A673 (cell line): Measurements from ENCODE around the gene TSC2. TPM values are rescaled to one million over a fixed set of nuclear protein-coding genes. Genes with fewer than 3 reads are reported as not detected.

ENCODE experiments used
- BruUV-seq: library from RNA; stranded (reverse); fragments of 400-500 nt; replicated peaks from 2 replicates; lab custom pipeline; 2021; lab: Mats Ljungman, UMichigan
- CTCF ChIA-PET: fragments of 300-600 bp; sonication (Branson Sonifier 250); formaldehyde crosslinking; loops from one replicate; lab custom pipeline; 2022; ENCODE audit warnings: antibody characterized with exemption; lab: Charles Lee
- POLR2A ChIA-PET: fragments of 300-600 bp; sonication (Branson Sonifier 250); formaldehyde crosslinking; loops from one replicate; lab custom pipeline; 2022; ENCODE audit warnings: antibody characterized with exemption; ENCODE audit not compliant: low non-redundant PET; lab: Charles Lee
- DNase-seq: peaks from one replicate; pipeline ENCODE4 v3.0.0-alpha.2; 2015; ENCODE audit warnings: low spot score
- H3K27ac ChIP-seq: fragments of 200-600 bp; sonication (generic); 2 replicates; pipeline ENCODE4 v1.5.1; 2016; ENCODE audit warnings: mixed run types, low read depth, mild to moderate bottlenecking, mixed read lengths, antibody characterized with exemption, low read length; ENCODE audit not compliant: poor library complexity, severe bottlenecking
- H3K27me3 ChIP-seq: fragments of 200-600 bp; sonication (generic); replicated peaks from 2 replicates; pipeline ENCODE4 v1.6.1; 2017; ENCODE audit warnings: mixed run types, low read depth, mild to moderate bottlenecking, mixed read lengths, antibody characterized with exemption, low read length; ENCODE audit not compliant: insufficient read depth, poor library complexity
- H3K36me3 ChIP-seq: fragments of 200-600 bp; sonication (generic); 2 replicates; pipeline ENCODE4 v1.6.1; 2016; ENCODE audit warnings: mixed run types, mild to moderate bottlenecking, mixed read lengths, antibody characterized with exemption, low read length; ENCODE audit not compliant: insufficient read depth, poor library complexity, severe bottlenecking
- H3K4me1 ChIP-seq: fragments of 200-600 bp; sonication (generic); 2 replicates; pipeline ENCODE4 v1.6.1; 2017; ENCODE audit warnings: mixed run types, mild to moderate bottlenecking, mixed read lengths, antibody characterized with exemption, low read length; ENCODE audit not compliant: insufficient read depth, poor library complexity, severe bottlenecking
- H3K4me3 ChIP-seq: fragments of 200-600 bp; sonication (generic); 2 replicates; pipeline ENCODE4 v1.5.1; 2016; ENCODE audit warnings: low read depth, mixed run types, mild to moderate bottlenecking, mixed read lengths, low read length; ENCODE audit not compliant: poor library complexity, severe bottlenecking
- H3K9me3 ChIP-seq: fragments of 200-600 bp; sonication (generic); 2 replicates; pipeline ENCODE4 v1.6.1; 2016; ENCODE audit warnings: mixed run types, low read depth, mild to moderate bottlenecking, mixed read lengths, antibody characterized with exemption, low read length; ENCODE audit not compliant: poor library complexity, severe bottlenecking
- EZH2 ChIP-seq: fragments of 200-600 bp; sonication (generic); IDR thresholded peaks from 2 replicates; pipeline ENCODE4 v1.6.1; 2017; ENCODE audit warnings: borderline replicate concordance, low read depth, mild to moderate bottlenecking, mixed read lengths, antibody characterized with exemption, low read length; ENCODE audit not compliant: poor library complexity, severe bottlenecking
- intact Hi-C: fragments of 100-400 bp; cut with micrococcal nuclease; formaldehyde crosslinking; loops from one replicate; pipeline ENCODE4 v1.10.0; 2022; ENCODE audit not compliant: unreplicated experiment
- total RNA-seq: library from RNA; stranded (reverse); gene quantifications from 2 replicates; pipeline ENCODE4 v1.2.3, GENCODE V29; 2021
- TF ChIP-seq, protein P1 (sequence below): fragments of 300-800, 200-600 bp; sonication (generic); conservative IDR thresholded peaks from 2 replicates; pipeline ENCODE4 v1.5.1; 2017; ENCODE audit warnings: low read depth, mild to moderate bottlenecking, antibody characterized with exemption, low read length, moderate library complexity, mixed read lengths

Gene TSC2
- total RNA-seq, 1 experiment from 2014 or later, result 125 TPM

DNA sequence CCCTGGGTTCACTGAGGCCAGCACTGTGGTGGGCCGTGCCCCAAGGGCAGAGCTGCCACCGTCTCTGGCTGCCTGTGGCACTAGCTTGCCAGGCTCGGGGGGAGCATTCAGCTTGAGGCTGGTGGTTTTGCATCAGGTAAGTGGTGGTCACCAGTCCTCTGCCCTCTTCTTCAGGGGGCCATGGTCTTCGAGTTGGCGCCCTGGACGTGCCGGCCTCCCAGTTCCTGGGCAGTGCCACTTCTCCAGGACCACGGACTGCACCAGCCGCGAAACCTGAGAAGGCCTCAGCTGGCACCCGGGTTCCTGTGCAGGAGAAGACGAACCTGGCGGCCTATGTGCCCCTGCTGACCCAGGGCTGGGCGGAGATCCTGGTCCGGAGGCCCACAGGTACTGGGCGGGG, 32.2 kb downstream of the TSC2 start:
- no peaks in the 10 kb centered on the region for H3K9me3 ChIP-seq
- DNase-seq, result no peak
- H3K36me3 ChIP-seq, result peaks cover 7% of the 10 kb centered on the region
- no peaks in the 10 kb centered on the region for H3K27me3 ChIP-seq
- no peak overlapping the region for H3K4me3 ChIP-seq
- CTCF ChIA-PET, result no interaction called here
- no peak overlapping the region for H3K27ac ChIP-seq
- POLR2A ChIA-PET, result no interaction called here
- no peaks in the 10 kb centered on the region for H3K4me1 ChIP-seq
- TF ChIP-seq EZH2, result no peak
- TF ChIP-seq, protein P1, sequence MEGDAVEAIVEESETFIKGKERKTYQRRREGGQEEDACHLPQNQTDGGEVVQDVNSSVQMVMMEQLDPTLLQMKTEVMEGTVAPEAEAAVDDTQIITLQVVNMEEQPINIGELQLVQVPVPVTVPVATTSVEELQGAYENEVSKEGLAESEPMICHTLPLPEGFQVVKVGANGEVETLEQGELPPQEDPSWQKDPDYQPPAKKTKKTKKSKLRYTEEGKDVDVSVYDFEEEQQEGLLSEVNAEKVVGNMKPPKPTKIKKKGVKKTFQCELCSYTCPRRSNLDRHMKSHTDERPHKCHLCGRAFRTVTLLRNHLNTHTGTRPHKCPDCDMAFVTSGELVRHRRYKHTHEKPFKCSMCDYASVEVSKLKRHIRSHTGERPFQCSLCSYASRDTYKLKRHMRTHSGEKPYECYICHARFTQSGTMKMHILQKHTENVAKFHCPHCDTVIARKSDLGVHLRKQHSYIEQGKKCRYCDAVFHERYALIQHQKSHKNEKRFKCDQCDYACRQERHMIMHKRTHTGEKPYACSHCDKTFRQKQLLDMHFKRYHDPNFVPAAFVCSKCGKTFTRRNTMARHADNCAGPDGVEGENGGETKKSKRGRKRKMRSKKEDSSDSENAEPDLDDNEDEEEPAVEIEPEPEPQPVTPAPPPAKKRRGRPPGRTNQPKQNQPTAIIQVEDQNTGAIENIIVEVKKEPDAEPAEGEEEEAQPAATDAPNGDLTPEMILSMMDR, result no peak
- no TSS peak for BruUV-seq
- intact Hi-C loops, result no loop called here

DNA sequence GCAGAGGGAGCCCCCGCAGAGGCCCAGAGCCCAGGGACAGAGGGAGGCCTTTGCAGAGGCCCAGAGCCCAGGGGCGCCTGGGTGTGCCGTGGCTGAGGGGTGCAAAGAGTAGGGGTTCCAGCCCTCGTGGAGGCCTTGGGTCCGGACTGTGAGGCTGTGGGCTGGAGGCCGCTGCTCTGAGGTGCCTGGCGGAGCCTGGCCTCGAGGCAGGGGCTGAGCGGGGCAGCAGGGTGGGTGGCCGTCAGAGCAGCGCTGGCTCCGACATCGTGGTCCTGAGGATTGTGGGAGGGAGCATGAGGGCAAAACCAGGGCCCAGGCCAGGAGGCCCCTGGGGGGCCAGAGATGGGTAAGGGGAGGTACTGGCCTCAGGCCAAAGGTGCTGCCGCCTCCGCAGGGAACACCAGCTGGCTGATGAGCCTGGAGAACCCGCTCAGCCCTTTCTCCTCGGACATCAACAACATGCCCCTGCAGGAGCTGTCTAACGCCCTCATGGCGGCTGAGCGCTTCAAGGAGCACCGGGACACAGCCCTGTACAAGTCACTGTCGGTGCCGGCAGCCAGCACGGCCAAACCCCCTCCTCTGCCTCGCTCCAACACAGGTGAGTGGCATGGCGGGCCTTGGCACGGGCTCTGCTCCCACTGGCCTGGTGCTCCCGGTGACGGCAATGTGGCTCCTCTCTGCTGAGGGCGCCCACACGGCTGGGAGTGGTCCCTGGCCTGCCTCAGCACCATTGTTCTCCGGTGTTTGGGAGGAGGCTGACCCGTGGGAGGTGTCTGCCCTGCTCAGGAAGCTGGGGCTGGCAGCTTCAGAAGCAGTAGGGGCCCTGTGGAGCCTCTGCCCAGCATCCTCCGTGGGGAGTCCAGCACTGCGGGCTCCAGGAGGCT, 33.7 kb downstream of the TSC2 start:
- Histone ChIP-seq H3K4me3 (no peak overlapping the region), H3K27ac (no peak overlapping the region), H3K4me1 (no peaks in the 10 kb centered on the region), H3K9me3 (no peaks in the 10 kb centered on the region), H3K27me3 (no peaks in the 10 kb centered on the region), H3K36me3 (peaks cover 7% of the 10 kb centered on the region)
- BruUV-seq, result no TSS peak
- ChIA-PET CTCF (no interaction called here), POLR2A (no interaction called here)
- DNase-seq, result no peak
- TF ChIP-seq EZH2, result no peak
- TF ChIP-seq, protein P1, result no peak
- intact Hi-C loops, result no loop called here

DNA sequence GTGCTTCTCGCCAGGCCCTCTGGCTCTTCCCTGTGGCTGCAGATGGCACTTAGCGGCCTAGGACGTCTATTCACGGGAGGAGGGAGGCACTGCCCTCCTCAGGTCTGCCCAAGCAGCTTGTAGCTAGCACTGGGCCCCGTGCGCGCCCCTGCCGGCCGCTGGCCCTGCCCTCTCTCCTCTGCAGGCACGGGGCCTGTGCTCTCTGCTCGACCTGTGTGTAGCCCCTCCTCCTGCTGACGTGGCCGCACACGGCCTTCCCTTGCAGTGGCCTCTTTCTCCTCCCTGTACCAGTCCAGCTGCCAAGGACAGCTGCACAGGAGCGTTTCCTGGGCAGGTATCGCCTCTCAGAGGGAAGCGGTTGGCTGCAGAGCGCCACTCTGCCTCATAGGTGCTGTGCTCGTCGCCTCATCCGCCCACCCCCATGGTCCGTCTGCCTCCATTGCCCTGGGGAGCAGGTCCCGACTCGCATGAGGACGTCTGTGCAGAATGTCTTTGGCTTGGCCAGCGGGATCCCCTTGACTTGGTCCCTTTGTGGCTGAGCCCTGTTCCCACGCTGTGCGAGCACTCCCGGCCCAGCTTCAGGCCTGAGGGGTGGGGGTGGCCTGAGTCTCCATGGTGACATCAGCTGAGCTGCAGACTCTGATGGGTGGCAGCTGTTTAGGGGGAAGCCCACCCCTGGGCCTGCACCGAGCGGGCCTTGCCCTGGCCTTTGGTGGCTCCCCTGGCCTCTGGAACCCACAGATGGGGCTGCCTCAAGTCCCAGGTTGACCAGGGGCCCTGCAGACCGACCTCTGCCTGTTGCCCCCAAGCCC, 34.6 kb downstream of the TSC2 start:
- peaks cover 12% of the 10 kb centered on the region for H3K36me3 ChIP-seq
- no peaks in the 10 kb centered on the region for H3K9me3 ChIP-seq
- no peak for DNase-seq
- intact Hi-C loops, result no loop called here
- POLR2A ChIA-PET, result no interaction called here
- BruUV-seq, result no TSS peak
- CTCF ChIA-PET, result no interaction called here
- no peaks in the 10 kb centered on the region for H3K4me1 ChIP-seq
- TF ChIP-seq EZH2, result no peak
- TF ChIP-seq, protein P1, result no peak
- H3K4me3 ChIP-seq, result no peak overlapping the region
- no peak overlapping the region for H3K27ac ChIP-seq
- no peaks in the 10 kb centered on the region for H3K27me3 ChIP-seq
